HG03196 (cell line): Measurements from ENCODE around the gene DNLZ.

ENCODE experiments used
- ATAC-seq: cut with Tn5 transposase; IDR thresholded peaks from one replicate; pipeline ENCODE4 v1.9.1; 2021; ENCODE audit not compliant: unreplicated experiment

The DNLZ gene

GRCh38 chr9:136397643-136398042 is 34.1 kb upstream of the DNLZ start:
- ATAC-seq, result no peak

GRCh38 chr9:136396219-136396515 is 32.6 kb upstream of the DNLZ start:
- no peak for ATAC-seq

GRCh38 chr9:136395345-136396218 is 32.0 kb upstream of the DNLZ start:
- no peak for ATAC-seq

- no peak for ATAC-seq
Observed at GRCh38 chr9:136395020-136395340, 31.4 kb upstream of the DNLZ start.

GRCh38 chr9:136394312-136395019 is 30.9 kb upstream of the DNLZ start:
- no peak for ATAC-seq

- ATAC-seq, result no peak
Observed at GRCh38 chr9:136393531-136393930, 30.0 kb upstream of the DNLZ start.

GRCh38 chr9:136392538-136393449 is 29.2 kb upstream of the DNLZ start:
- ATAC-seq, result no peak

GRCh38 chr9:136391737-136392537 is 28.4 kb upstream of the DNLZ start:
- ATAC-seq, result no peak

GRCh38 chr9:136389396-136389795 is 25.9 kb upstream of the DNLZ start:
- ATAC-seq, result no peak

GRCh38 chr9:136387217-136387616 is 23.7 kb upstream of the DNLZ start:
- no peak for ATAC-seq

GRCh38 chr9:136386018-136386417 is 22.5 kb upstream of the DNLZ start:
- no peak for ATAC-seq

GRCh38 chr9:136385015-136385414 is 21.5 kb upstream of the DNLZ start:
- ATAC-seq, result no peak

GRCh38 chr9:136383436-136383835 is 19.9 kb upstream of the DNLZ start:
- no peak for ATAC-seq

GRCh38 chr9:136381966-136382513 is 18.5 kb upstream of the DNLZ start:
- no peak for ATAC-seq

GRCh38 chr9:136381311-136381710 is 17.8 kb upstream of the DNLZ start:
- no peak for ATAC-seq

- no peak for ATAC-seq
Observed at GRCh38 chr9:136380381-136380780, 16.8 kb upstream of the DNLZ start.

GRCh38 chr9:136379891-136380290 is 16.3 kb upstream of the DNLZ start:
- ATAC-seq, result no peak

- ATAC-seq, result no peak
Observed at GRCh38 chr9:136379401-136379800, 15.9 kb upstream of the DNLZ start.

- no peak for ATAC-seq
Observed at GRCh38 chr9:136379003-136379287, 15.4 kb upstream of the DNLZ start.

GRCh38 chr9:136378170-136379002 is 14.8 kb upstream of the DNLZ start:
- no peak for ATAC-seq
